HL-60/S4 treated with retinoic acid at 250 ng/mL for 4 days and 3 days (cell line): Measurements from ENCODE around the gene IMPG1.

Experiments used
- in situ Hi-C: fragments of 300-500 bp; cut with MboI; formaldehyde crosslinking; loops from 2 replicates; pipeline ENCODE4 v1.7.0; 2022; ENCODE audit warnings: low sequenced_read_pairs

Gene IMPG1

GRCh38 chr6:76072562-76072961 lies at the start of gene IMPG1:
Gene IMPG1 (minus strand): TSS chr6:76072662. CDS start chr6:76072488, 174 bp downstream.
- in situ Hi-C loops = no loop called here

- in situ Hi-C loops = no loop called here
Observed at GRCh38 chr6:76120302-76120701, 47.8 kb upstream of the IMPG1 start.

- in situ Hi-C loops = no loop called here
Observed at GRCh38 chr6:76073281-76073680, 819 bp upstream of the IMPG1 start.

GRCh38 chr6:76057469-76057868 lies 15.0 kb downstream of the IMPG1 start:
- in situ Hi-C loops = no loop called here

GRCh38 chr6:76052314-76052713 lies 20.1 kb downstream of the IMPG1 start:
- in situ Hi-C loops = no loop called here

- in situ Hi-C loops = no loop called here
Observed at GRCh38 chr6:76043690-76044089, 28.8 kb downstream of the IMPG1 start.

GRCh38 chr6:76035713-76036112 lies 36.7 kb downstream of the IMPG1 start:
- in situ Hi-C loops = no loop called here

GRCh38 chr6:76026101-76026500 lies 46.4 kb downstream of the IMPG1 start:
- in situ Hi-C loops = no loop called here

- in situ Hi-C loops = no loop called here
Observed at GRCh38 chr6:76014626-76015530, 57.6 kb downstream of the IMPG1 start.

- in situ Hi-C loops = no loop called here
Observed at GRCh38 chr6:76004202-76004601, 68.3 kb downstream of the IMPG1 start.

GRCh38 chr6:76003686-76004085 lies 68.8 kb downstream of the IMPG1 start:
- in situ Hi-C loops = no loop called here

GRCh38 chr6:76003113-76003512 lies 69.3 kb downstream of the IMPG1 start:
- in situ Hi-C loops = no loop called here

- in situ Hi-C loops = no loop called here
Observed at GRCh38 chr6:76000629-76001028, 71.8 kb downstream of the IMPG1 start.

GRCh38 chr6:75997696-75998095 lies 74.8 kb downstream of the IMPG1 start:
- in situ Hi-C loops = no loop called here

GRCh38 chr6:75993236-75994162 lies 79.0 kb downstream of the IMPG1 start:
- in situ Hi-C loops = no loop called here

GRCh38 chr6:75991941-75992340 lies 80.5 kb downstream of the IMPG1 start:
- in situ Hi-C loops = no loop called here

- in situ Hi-C loops = no loop called here
Observed at GRCh38 chr6:75986935-75987334, 85.5 kb downstream of the IMPG1 start.

GRCh38 chr6:75975904-75976303 lies 96.6 kb downstream of the IMPG1 start:
- in situ Hi-C loops = no loop called here

- in situ Hi-C loops = no loop called here
Observed at GRCh38 chr6:75970093-75970492, 102.4 kb downstream of the IMPG1 start.

GRCh38 chr6:75968143-75968542 lies 104.3 kb downstream of the IMPG1 start:
- in situ Hi-C loops = no loop called here

GRCh38 chr6:75963569-75963968 lies 108.9 kb downstream of the IMPG1 start:
- in situ Hi-C loops = no loop called here

- in situ Hi-C loops = no loop called here
Observed at GRCh38 chr6:75952128-75952527, 120.3 kb downstream of the IMPG1 start.
